HG02610 (cell line): ENCODE data around the gene EBI3.
"Not testable (repeated sequence)": the region's sequence is repeated elsewhere in the genome, so short reads cannot be mapped to it uniquely, and the experiment has no call there.

Experiments used
- ATAC-seq: cut with Tn5 transposase; IDR thresholded peaks from one replicate; pipeline ENCODE4 v1.9.1; 2021; ENCODE audit warnings: mild to moderate bottlenecking, moderate library complexity; ENCODE audit not compliant: unreplicated experiment

Gene EBI3

GRCh38 chr19:4274321-4274686 is 45.0 kb downstream of the EBI3 start:
- ATAC-seq = not testable (repeated sequence)

GRCh38 chr19:4277191-4277696 is 47.9 kb downstream of the EBI3 start:
- ATAC-seq = no peak

GRCh38 chr19:4278010-4278409 is 48.7 kb downstream of the EBI3 start:
- no peak for ATAC-seq

- ATAC-seq = no peak
Observed at GRCh38 chr19:4278419-4279266, 49.3 kb downstream of the EBI3 start, which contains the start of gene SHD. Gene SHD (plus strand): TSS chr19:4279266. CDS start chr19:4280064, 798 bp downstream.

- no peak for ATAC-seq
Observed at GRCh38 chr19:4279267-4279529, 49.9 kb downstream of the EBI3 start.

- no peak for ATAC-seq
Observed at GRCh38 chr19:4279530-4280422, 50.5 kb downstream of the EBI3 start.

GRCh38 chr19:4284176-4284958 is 55.0 kb downstream of the EBI3 start:
- ATAC-seq = no peak

- no peak for ATAC-seq
Observed at GRCh38 chr19:4284974-4285373, 55.7 kb downstream of the EBI3 start.

- ATAC-seq = not testable (repeated sequence)
Observed at GRCh38 chr19:4286141-4286540, 56.8 kb downstream of the EBI3 start.
